Measurements from ENCODE around the gene CCDC182.

The CCDC182 gene

GRCh38 chr17:57745242-57745641 is at the start of gene CCDC182:
Gene CCDC182, minus strand, starts transcription at chr17:57745299. Its CDS starts 27 bp downstream, at chr17:57745272.
- no peak for DNase-seq (ENCODE audit: low spot score)

DNA sequence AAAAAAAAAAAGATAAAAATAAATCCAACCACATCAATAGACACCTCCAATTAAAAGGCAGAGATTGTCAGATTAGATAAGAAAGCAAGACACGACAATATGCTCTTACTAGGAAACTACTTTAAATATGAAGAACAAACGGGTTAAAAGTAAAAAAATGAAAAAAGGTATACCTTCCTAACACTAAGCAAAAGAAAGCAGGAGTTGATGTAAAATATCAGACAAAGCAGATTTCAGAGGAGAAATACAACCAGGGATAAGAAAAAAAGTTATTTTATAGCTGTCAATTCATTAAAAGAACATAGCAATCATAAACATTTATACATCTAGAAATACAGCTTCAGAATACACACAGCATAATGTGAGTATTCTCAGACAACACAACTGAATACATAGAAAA is 49.7 kb upstream of the CCDC182 start:
- no peak for DNase-seq (ENCODE audit: low spot score)

DNA sequence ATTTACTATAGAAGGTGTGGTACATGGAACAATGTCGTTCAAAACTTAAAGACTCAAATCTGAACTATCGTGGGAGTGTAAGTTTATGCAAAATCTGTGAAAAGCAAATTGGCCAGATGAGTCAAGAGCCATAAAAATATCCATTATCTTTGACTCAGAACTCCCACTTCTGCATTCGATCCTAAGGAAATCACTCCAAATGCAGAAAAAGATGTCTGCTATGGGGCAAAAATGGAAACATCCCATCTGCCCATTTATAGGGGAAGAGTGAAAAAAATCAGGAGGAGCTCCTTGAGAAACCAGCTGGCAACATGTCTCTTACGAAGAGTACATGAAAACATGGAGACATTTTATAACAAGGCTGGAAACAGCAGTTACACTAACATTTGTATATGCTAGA is 43.6 kb upstream of the CCDC182 start:
- DNase-seq (ENCODE audit: low spot score), result no peak

DNA sequence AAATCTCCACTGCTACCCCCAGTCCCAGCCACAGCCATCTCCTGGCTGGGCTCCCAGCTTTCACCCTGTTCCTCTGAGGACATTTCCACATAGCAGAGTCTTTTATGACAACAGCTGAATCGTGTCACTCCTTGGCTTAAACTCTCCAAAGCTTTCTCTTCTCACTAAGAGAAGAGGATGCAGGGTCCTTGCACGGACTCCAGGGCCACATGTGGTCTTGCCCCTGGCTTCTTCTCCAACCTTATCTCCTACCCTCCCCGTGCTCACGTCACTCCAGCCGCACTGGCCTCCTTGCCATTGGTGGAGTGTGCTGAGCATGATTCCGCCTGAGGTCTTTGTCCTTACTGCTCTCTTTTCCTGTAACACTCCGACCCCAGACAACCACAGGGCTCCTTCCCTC is 39.9 kb upstream of the CCDC182 start:
- no peak for DNase-seq (ENCODE audit: low spot score)

- DNase-seq (ENCODE audit: low spot score), result no peak
Observed at GRCh38 chr17:57784226-57784895, 39.3 kb upstream of the CCDC182 start.

DNA sequence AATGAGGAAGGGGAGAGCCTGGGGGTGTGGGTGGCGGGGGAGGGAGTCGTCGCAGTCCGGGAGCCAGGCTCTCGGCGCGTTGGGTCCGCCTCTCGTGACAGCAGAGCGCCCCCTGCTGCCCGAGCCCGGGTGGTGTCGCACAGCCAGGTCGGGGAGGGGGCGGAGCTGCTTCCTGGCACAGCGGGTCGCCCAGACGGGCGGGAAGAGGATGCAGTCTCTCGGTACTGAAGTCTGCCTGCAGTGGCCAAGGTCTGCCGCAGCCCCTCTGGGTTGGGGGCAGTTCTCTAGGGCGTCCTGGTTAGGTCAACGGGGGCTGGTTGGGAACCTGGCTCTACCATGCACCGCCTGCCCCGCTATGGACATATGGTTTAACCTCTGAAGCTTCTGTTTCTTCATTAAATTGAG is 38.2 kb upstream of the CCDC182 start:
- peak; percentile 44 for DNase-seq (ENCODE audit: low spot score)

- no peak for DNase-seq (ENCODE audit: low spot score)
Observed at GRCh38 chr17:57782647-57783337, 37.7 kb upstream of the CCDC182 start.

GRCh38 chr17:57782062-57782490 is 37.0 kb upstream of the CCDC182 start:
- no peak for DNase-seq (ENCODE audit: low spot score)

DNA sequence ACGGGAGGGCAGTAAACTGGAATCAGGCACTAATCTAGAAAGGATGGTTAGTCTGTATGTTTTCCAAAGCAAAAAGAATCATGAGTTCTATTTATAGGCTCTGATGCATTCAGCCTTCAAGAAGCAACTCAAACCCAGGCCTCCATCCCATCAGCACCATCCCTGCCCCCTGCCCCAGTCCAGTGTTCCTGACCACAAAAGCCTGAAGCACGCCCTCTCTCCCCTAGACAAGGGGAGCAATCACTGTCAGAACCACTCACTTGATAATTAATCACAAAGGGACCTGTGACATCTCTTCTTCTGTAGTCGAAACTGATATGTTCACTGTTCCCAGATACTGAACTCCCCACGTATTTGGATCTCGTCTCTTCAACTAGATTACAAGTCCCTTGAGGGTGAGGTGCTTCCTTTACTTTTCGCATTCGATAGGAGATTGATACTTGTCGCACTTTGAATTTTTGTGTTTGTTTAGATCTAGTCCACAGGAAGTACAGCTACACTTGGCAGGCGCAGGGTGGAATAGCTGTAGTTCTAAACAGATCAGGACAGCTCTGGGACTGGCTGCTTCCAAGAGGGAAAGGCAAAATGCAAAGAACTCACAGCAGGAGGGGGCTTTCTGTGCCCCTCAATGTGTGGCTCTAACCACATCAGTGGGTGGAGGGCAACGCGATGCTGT is 36.4 kb upstream of the CCDC182 start:
- DNase-seq (ENCODE audit: low spot score), result no peak

DNA sequence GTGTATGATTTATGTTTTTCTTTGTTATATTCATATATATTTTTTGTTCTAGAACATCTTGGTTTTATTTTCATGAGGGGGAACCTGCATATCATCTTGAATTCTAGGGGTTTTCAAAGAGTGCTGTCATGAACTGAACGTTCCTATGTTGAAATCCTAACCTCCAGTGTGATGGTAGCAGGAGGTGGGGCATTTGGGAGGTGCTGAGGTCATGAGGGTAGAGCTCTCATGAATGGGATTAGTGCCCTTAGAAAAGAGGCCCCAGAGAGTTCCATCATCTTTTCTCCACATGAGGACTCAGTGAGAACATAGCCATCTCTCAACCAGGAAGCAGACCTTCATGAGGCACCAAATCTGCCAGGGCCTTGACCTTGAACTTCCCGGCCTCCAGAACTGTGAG is 34.6 kb upstream of the CCDC182 start:
- no peak for DNase-seq (ENCODE audit: low spot score)

- no peak for DNase-seq (ENCODE audit: low spot score)
Observed at GRCh38 chr17:57778306-57778705, 33.2 kb upstream of the CCDC182 start.

GRCh38 chr17:57776366-57776765 is 31.3 kb upstream of the CCDC182 start:
- no peak for DNase-seq (ENCODE audit: low spot score)

DNA sequence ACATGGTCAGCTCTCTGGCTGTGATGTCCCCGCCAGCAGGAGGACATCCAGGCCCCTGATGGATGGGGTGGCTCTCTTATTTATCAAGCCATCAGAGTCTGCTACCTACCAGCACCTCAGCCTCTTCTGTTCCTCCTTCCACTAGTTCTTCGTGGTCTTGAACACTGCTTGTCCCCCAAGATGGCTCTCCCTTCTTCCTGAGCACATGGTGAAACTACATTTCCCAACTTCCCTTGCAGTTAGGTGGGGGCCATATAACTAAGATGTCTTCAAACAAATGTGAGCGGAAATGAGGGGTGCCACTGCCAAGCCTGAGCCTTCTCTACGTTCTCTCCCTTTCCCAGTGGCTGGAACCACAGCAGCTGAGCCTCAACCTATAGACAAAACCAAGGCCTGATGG is 29.8 kb upstream of the CCDC182 start:
- no peak for DNase-seq (ENCODE audit: low spot score)

DNA sequence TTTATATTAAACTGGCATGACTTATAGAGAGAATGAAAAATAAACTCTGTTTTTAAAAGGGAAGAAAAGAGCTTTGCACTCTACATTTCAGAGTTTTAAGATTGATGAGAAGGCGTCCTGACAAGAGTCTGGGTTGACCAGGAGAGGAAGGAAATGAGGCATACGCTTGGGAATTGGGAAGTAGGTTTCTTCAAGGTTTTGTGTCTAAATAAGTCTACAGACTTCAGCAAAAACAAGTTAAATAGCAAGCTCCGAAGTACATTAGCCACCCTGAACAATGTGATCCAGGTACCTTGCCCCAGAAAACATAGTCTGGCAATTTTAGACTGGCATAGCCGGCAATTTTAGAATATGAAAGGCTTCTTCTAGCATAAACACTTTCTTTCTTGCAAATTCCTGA is 28.5 kb upstream of the CCDC182 start:
- DNase-seq (ENCODE audit: low spot score), result no peak

DNA sequence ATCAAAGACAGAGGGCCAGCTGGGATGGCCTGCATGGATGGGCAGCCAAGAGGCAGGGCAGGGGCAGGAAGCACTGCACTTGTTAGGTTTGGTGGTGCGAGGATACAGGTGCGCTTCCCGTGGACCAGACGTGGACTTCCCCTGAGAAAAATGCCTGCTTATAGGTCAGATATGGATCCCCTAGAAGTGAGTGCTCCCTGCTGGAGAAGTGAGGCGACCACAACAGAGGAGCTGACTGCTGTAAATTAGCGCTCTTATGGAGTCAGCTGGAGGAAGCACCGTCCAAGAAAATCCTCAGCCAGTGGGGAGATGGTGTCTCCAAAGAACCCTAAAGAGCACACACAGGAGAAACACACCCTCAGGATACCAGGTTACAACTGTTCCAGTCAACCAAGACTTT is 27.7 kb upstream of the CCDC182 start:
- no peak for DNase-seq (ENCODE audit: low spot score)

DNA sequence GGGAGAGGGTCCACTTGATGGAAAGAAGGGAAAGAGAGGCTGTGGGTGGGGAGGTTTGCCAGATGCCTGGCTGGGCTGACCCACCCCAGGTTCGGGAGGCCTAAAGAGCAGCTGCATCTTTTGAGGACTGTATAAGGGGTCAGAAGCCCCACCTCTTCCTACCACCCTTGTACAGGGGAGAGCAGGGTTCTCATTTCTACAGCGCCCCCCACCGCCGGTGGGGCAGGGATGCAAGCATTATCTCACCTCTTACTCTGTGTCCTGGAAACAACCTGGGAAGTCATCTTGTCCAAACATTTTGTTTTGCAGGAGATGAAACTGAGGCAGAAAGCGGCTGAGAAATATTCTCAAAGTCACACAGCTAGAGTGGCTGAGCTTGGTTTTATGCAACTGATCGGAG is 22.5 kb upstream of the CCDC182 start:
- DNase-seq (ENCODE audit: low spot score), result no peak

GRCh38 chr17:57766318-57766943 is 21.3 kb upstream of the CCDC182 start:
- DNase-seq (ENCODE audit: low spot score), result no peak

DNA sequence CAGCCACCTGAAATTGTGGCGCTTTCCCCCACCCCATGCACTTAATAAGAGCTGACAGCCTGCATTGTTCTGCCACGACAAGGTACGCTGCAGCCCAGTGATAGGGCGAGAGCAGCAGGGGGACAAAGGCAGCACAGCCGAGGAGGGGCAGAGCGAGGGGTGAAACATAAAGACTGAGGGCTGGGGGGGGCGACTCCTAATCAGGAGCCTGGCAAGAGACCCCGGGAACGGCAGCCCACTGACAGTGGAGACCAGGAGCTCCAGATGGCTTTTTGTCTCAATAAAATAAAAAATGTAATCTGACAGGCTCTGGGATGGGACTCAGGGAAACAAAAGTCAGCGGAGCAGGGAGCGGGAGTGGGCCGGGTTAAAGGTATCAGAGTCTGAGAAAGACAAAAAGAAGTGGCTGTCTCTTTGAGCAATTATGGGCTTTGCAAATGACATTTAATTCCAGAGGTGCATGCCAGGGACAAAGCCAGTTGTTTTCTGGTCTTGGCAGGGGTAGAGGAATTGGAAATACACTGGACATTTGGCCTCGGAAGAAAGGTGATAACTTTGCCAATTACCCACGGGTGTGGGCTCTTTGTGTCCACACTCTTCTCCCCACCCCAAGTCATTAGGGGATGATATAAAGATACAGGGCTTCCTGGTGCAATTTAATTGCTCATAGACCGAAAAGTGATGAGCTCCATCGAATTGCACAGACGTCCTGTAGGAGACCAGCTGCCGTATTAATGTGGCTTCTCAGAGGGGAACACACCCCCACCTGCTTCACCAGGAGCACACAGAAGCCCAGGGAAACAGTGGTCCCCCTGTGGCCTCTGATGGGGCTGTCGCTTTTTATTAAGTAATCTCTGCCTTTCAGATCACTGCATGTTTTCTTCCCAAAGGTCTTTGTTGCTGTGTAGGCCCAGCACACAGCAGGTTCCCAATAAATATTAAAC is 17.6 kb upstream of the CCDC182 start:
- DNase-seq (ENCODE audit: low spot score), result no peak

GRCh38 chr17:57761887-57762286 is 16.8 kb upstream of the CCDC182 start:
- no peak for DNase-seq (ENCODE audit: low spot score)

- DNase-seq (ENCODE audit: low spot score), result no peak
Observed at GRCh38 chr17:57760046-57760445, 14.9 kb upstream of the CCDC182 start.

- no peak for DNase-seq (ENCODE audit: low spot score)
Observed at GRCh38 chr17:57758654-57759053, 13.6 kb upstream of the CCDC182 start.

DNA sequence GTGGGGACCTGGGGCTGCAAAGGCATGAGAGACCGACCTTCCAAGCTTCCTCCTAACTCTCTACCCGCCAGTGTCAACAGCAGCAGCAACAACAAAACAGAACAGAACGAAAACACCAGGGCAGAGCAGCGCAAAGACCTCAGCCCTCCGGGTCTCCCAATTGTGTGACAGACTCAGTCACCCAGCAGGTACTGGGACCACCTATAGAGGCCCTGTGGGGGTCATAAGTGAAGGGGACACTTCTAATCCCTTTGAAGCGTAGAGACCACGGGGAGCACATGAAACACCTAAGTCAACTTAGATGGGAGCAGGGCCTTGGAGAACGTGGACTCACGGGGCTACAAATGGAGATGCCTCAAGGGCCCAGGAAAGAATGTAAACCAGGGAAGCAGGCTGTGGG is 12.6 kb upstream of the CCDC182 start:
- no peak for DNase-seq (ENCODE audit: low spot score)

Data from cerebellar cortex (tissue), 1 donor.